Suprapubic skin (tissue), 4 donors: ENCODE measurements around the gene ZIM2. TPM values are rescaled to one million over a fixed set of nuclear protein-coding genes. Genes with fewer than 3 reads are reported as not detected.

Source experiments
- DNase-seq, 2 donors: peaks; one replicate each; pipeline ENCODE4 v3.0.0-alpha.2; 2019; ENCODE audit warnings: low spot score in 2 of 2
- H3K27ac ChIP-seq: fragments of 200-600 bp; sonication (generic); one replicate; pipeline ENCODE4 v1.5.1; 2019
- H3K27me3 ChIP-seq: fragments of 200-600 bp; sonication (generic); one replicate; pipeline ENCODE4 v1.5.1; 2019
- H3K36me3 ChIP-seq: fragments of 200-600 bp; sonication (generic); one replicate; pipeline ENCODE4 v1.5.1; 2019
- H3K4me1 ChIP-seq: fragments of 200-600 bp; sonication (generic); one replicate; pipeline ENCODE4 v1.5.1; 2019
- H3K4me3 ChIP-seq: fragments of 200-600 bp; sonication (generic); one replicate; pipeline ENCODE4 v1.5.1; 2019; ENCODE audit warnings: mild to moderate bottlenecking
- H3K9me3 ChIP-seq: fragments of 200-600 bp; sonication (generic); one replicate; pipeline ENCODE4 v1.5.1; 2019
- EP300 ChIP-seq: sonication (generic); formaldehyde crosslinking; IDR thresholded peaks from one replicate; pipeline ENCODE4 v1.6.1; 2017; ENCODE audit warnings: antibody characterized with exemption
- POLR2A ChIP-seq, 2 donors: fragments of 450-650 bp; IDR thresholded peaks; one replicate each; pipeline ENCODE4 v1.6.1; 2017; ENCODE audit warnings: antibody characterized with exemption in 2 of 2, mild to moderate bottlenecking in 2 of 2, moderate library complexity in 2 of 2
- POLR2AphosphoS5 ChIP-seq, 3 donors: sonication (generic); formaldehyde crosslinking; IDR thresholded peaks; one replicate each; pipeline ENCODE4 v1.6.1; 2017; ENCODE audit warnings: antibody characterized with exemption in 3 of 3
- WGBS: methylation state at CpG from one replicate; pipeline ENCODE4 v1.1.5; 2018; 5-methylcytosine and 5-hydroxymethylcytosine counted together
- total RNA-seq, 4 donors: library from RNA; depleted of rRNA; stranded (reverse); fragments of >200 nt; gene quantifications; one replicate each; pipeline ENCODE4 v1.1.0, GENCODE V29; 2016
- TF ChIP-seq, protein P1 (sequence below), 2 donors: fragments of 200-600 bp in 1 of 2; fragments of 450-650 bp in 1 of 2; sonication (generic) in 1 of 2; IDR thresholded peaks; one replicate each; pipeline ENCODE4 v1.5.1; 2016 to 2019; ENCODE audit warnings: antibody characterized with exemption in 2 of 2, mild to moderate bottlenecking in 1 of 2, moderate library complexity in 1 of 2

ZIM2 gene
- total RNA-seq, 4 donors from 2014 or later = 0.72 TPM; not detected in 3

DNA sequence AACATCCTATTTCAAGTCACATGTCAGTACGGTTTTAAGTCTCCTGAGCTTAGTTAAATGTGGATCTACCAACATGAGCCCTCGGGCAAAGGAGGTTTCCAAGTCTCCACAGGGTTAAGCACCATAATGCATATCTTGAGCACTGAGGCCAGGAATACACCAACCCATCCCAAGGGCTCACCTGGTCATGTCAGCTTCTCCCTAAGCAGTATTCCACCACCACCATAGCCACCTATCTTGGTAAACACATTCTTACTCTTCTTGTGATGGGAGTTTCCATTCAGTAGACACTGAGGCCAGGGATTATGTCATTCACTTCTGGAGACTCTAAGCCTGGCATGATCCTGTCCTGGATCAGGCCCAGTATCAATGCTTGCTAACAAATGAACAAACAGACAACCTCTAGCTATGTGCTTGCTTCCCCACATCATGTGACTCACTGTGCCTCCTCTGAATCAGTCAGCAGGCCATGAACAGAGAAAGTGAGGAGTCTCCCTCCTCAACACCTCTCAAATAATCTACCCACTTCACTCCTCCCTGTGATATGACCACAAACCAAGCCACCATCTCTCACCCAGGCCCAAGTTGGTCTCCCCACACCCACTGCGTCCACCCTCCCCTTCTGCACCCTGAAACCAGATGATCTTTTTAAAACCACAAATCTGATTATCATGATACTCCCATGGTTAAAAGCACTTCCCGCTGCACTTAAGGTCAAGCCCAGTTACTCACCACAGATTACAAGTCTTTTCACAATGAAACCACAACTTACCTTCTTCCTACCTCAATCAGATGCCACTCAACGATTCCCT, 5.8 kb downstream of the ZIM2 start:
- Histone ChIP-seq H3K9me3 (no peaks in the 10 kb centered on the region), H3K27me3 (no peaks in the 10 kb centered on the region), H3K4me3 (no peak overlapping the region), H3K36me3 (no peaks in the 10 kb centered on the region), H3K27ac (no peak overlapping the region), H3K4me1 (peaks cover 5% of the 10 kb centered on the region)
- TF ChIP-seq EP300 (no peak), POLR2A (IDR thresholded peaks at IDR 0.05) (no peak), POLR2AphosphoS5 (IDR thresholded peaks at IDR 0.05) (no peak)
- TF ChIP-seq, protein P1, sequence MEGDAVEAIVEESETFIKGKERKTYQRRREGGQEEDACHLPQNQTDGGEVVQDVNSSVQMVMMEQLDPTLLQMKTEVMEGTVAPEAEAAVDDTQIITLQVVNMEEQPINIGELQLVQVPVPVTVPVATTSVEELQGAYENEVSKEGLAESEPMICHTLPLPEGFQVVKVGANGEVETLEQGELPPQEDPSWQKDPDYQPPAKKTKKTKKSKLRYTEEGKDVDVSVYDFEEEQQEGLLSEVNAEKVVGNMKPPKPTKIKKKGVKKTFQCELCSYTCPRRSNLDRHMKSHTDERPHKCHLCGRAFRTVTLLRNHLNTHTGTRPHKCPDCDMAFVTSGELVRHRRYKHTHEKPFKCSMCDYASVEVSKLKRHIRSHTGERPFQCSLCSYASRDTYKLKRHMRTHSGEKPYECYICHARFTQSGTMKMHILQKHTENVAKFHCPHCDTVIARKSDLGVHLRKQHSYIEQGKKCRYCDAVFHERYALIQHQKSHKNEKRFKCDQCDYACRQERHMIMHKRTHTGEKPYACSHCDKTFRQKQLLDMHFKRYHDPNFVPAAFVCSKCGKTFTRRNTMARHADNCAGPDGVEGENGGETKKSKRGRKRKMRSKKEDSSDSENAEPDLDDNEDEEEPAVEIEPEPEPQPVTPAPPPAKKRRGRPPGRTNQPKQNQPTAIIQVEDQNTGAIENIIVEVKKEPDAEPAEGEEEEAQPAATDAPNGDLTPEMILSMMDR (IDR thresholded peaks at IDR 0.05) = no peak
- DNase-seq = no peak
- WGBS = 69% methylated on average over 5 of the region's 5 CpGs

DNA sequence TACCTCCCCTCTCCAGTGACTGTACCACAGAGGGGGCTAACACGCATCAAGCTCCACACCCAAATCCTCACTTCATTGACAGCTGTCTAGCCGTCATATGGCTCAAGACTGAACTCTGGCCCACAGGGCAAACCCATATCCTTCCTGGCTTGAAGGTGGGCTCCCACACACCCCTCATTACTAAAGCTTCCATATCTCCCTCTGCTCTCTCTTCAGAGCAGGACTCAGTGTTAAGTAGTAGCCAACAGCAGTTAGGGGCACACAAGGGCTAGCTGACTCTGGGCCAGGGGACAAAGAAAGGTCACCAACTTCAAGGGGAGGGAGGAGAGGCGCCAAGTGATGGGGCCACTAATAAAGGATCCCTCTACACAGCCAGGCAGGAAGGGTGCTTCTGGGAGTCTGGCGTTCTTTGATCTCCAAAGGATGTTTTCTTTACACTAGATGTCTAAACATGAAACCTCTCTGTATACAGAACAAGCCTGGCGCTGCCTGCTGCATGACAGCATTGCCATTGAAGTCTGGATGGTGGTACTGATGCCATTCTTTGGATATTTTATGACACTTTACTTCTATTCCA, 8.1 kb downstream of the ZIM2 start:
- no peak overlapping the region for H3K4me3 ChIP-seq
- H3K27me3 ChIP-seq = no peaks in the 10 kb centered on the region
- 75% methylated on average over 5 of the region's 5 CpGs for WGBS
- H3K4me1 ChIP-seq = peaks cover 5% of the 10 kb centered on the region
- no peaks in the 10 kb centered on the region for H3K36me3 ChIP-seq
- H3K27ac ChIP-seq = no peak overlapping the region
- TF ChIP-seq POLR2A (IDR thresholded peaks at IDR 0.05) (no peak), EP300 (no peak), POLR2AphosphoS5 (IDR thresholded peaks at IDR 0.05) (no peak)
- TF ChIP-seq, protein P1 (IDR thresholded peaks at IDR 0.05) = no peak
- DNase-seq = no peak
- no peaks in the 10 kb centered on the region for H3K9me3 ChIP-seq

DNA sequence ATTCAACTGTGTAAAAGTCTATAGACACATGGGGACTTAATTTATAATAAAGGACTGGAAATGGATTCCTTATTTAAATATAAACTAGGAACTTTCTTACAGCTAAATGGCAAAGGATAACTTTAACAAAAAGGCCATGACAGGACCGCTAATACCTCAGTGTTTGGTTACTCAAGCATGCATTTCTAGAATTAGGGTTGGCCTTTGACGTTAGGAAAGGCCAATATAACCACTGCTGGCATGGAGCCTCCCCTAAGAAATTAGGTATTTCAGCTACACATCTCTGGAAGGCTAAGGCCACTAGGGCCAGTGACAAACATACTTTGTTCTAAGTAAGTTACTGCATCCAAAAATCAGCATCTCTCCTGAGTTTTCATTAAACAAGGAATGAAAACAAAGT, 9.3 kb downstream of the ZIM2 start:
- DNase-seq = no peak
- no peaks in the 10 kb centered on the region for H3K27me3 ChIP-seq
- TF ChIP-seq EP300 = no peak
- no peak for TF ChIP-seq POLR2A (IDR thresholded peaks at IDR 0.05)
- TF ChIP-seq POLR2AphosphoS5 (IDR thresholded peaks at IDR 0.05) = no peak
- TF ChIP-seq, protein P1 (IDR thresholded peaks at IDR 0.05) = no peak
- 40% methylated on average over 2 of the region's 2 CpGs for WGBS
- H3K9me3 ChIP-seq = no peaks in the 10 kb centered on the region
- no peak overlapping the region for H3K4me3 ChIP-seq
- H3K36me3 ChIP-seq = no peaks in the 10 kb centered on the region
- no peaks in the 10 kb centered on the region for H3K4me1 ChIP-seq
- H3K27ac ChIP-seq = no peak overlapping the region

DNA sequence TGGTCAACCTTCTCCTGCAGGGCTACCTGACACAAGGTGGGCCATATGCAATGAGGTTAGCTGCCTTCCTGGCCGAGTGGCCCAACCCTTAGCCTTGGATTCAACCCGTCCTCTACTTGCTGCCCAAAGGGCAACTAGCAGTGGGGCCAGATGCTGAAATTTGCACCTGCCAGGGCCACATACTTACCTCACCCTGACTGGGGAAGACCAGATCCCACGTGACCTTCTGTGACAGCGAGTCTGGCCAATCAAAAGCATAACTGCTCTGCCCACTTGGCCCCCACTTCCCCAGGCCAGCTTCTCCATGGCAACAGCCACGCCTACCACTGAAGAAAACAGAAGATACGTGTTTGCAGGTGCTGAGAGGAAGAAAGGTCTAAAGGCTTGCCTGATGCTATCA, 10.9 kb downstream of the ZIM2 start:
- no peaks in the 10 kb centered on the region for H3K4me1 ChIP-seq
- H3K27ac ChIP-seq = no peak overlapping the region
- no peak overlapping the region for H3K4me3 ChIP-seq
- no peak for TF ChIP-seq POLR2AphosphoS5 (IDR thresholded peaks at IDR 0.05)
- TF ChIP-seq, protein P1 (IDR thresholded peaks at IDR 0.05) = no peak
- no peak for TF ChIP-seq EP300
- no peak for TF ChIP-seq POLR2A (IDR thresholded peaks at IDR 0.05)
- no peaks in the 10 kb centered on the region for H3K27me3 ChIP-seq
- DNase-seq = no peak
- H3K9me3 ChIP-seq = no peaks in the 10 kb centered on the region
- WGBS = 85% methylated on average over 6 of the region's 6 CpGs
- no peaks in the 10 kb centered on the region for H3K36me3 ChIP-seq

DNA sequence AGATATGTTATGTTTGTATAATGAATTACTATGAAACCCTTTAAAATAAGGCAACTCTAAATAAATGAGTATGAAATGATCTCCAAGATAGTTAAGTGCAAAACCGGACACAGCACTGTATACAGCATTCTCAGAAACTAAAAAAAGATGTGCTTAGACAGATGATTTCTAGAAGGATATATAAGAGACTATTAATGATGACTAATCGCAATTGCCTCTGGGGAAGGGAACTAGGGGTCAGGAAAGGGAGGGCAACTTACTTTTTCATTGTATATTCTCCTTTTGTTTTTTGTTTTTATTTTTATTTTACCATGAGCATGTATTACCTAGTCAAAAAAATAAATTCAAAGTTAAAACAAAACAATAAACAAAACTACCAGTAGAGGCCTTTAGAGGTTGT, 12.8 kb downstream of the ZIM2 start:
- TF ChIP-seq, protein P1 (IDR thresholded peaks at IDR 0.05) = no peak
- TF ChIP-seq EP300 (no peak), POLR2AphosphoS5 (IDR thresholded peaks at IDR 0.05) (no peak), POLR2A (IDR thresholded peaks at IDR 0.05) (no peak)
- Histone ChIP-seq H3K4me3 (no peak overlapping the region), H3K27ac (no peak overlapping the region), H3K36me3 (no peaks in the 10 kb centered on the region), H3K27me3 (no peaks in the 10 kb centered on the region), H3K4me1 (no peaks in the 10 kb centered on the region), H3K9me3 (no peaks in the 10 kb centered on the region)
- 55% methylated on average over 2 of the region's 2 CpGs for WGBS
- no peak for DNase-seq
